ENCODE results near the gene CYB5B. TPM values are rescaled to one million over a fixed set of nuclear protein-coding genes. Genes with fewer than 3 reads are reported as not detected.

Gene CYB5B
- total RNA-seq, 1 donor from 2014 or later = 120 TPM

DNA sequence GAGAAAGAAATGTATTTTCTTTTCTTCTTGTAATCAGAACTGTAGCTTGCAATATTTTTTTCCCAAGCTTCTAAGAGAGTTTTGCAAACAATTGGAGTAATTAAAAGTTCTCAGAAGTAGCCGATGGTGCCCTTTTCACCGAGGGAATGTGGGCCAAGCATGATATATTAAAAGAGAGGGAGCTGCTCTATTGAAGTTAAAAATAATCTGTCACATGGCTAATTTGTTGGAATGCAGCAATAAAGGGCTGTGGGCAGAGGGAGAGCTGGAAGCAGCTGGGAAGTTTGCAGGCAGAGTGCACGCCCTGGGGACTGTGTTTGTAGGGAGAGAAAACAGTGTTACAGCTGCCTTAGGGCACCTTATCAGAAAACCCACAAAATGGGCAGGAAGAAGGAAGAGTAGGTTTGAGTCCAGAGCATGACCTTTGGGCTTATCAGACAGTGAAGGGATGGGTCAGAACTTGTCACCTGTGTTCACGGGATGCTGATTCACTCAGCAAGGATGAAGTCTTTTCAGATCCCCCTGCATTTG, 20.1 kb upstream of the CYB5B start:
- Mint-ChIP-seq H3K27me3 (ENCODE audit: unreplicated experiment) (peaks cover 2% of the 10 kb centered on the region), H3K9me3 (ENCODE audit: unreplicated experiment) (no peaks in the 10 kb centered on the region), H3K27ac (ENCODE audit: unreplicated experiment) (no peak overlapping the region), H3K4me3 (ENCODE audit: unreplicated experiment) (no peak overlapping the region), H3K4me1 (ENCODE audit: unreplicated experiment) (peaks cover 13% of the 10 kb centered on the region), H3K36me3 (ENCODE audit: low read depth, unreplicated experiment) (no peaks in the 10 kb centered on the region)
- TF ChIP-seq, protein P1, sequence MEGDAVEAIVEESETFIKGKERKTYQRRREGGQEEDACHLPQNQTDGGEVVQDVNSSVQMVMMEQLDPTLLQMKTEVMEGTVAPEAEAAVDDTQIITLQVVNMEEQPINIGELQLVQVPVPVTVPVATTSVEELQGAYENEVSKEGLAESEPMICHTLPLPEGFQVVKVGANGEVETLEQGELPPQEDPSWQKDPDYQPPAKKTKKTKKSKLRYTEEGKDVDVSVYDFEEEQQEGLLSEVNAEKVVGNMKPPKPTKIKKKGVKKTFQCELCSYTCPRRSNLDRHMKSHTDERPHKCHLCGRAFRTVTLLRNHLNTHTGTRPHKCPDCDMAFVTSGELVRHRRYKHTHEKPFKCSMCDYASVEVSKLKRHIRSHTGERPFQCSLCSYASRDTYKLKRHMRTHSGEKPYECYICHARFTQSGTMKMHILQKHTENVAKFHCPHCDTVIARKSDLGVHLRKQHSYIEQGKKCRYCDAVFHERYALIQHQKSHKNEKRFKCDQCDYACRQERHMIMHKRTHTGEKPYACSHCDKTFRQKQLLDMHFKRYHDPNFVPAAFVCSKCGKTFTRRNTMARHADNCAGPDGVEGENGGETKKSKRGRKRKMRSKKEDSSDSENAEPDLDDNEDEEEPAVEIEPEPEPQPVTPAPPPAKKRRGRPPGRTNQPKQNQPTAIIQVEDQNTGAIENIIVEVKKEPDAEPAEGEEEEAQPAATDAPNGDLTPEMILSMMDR (IDR thresholded peaks at IDR 0.05; ENCODE audit: unreplicated experiment) = no peak
- DNase-seq (ENCODE audit: low spot score) = no peak

DNA sequence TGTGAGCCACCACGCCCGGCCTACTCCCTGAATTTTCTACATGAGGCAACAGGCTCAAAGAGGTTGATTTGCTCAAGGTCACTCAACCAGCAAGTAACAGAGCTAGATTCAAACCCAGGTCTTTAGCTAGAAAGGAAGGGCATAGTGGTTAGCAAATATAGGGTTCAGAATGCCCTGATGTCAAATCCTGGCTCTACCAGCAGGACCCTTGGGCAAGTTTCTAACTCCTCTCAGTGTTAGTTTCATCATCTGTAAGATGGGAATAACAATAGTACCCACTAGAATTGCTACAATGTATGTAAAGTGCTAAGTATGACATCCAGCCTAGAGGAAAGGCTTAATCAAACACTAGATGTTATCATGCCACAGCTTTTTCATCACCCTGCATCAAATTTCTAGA, 19.1 kb upstream of the CYB5B start:
- H3K4me3 Mint-ChIP-seq (ENCODE audit: unreplicated experiment) = no peak overlapping the region
- no peaks in the 10 kb centered on the region for H3K9me3 Mint-ChIP-seq (ENCODE audit: unreplicated experiment)
- H3K36me3 Mint-ChIP-seq (ENCODE audit: low read depth, unreplicated experiment) = no peaks in the 10 kb centered on the region
- TF ChIP-seq, protein P1 (IDR thresholded peaks at IDR 0.05; ENCODE audit: unreplicated experiment) = no peak
- no peak overlapping the region for H3K27ac Mint-ChIP-seq (ENCODE audit: unreplicated experiment)
- H3K4me1 Mint-ChIP-seq (ENCODE audit: unreplicated experiment) = peaks cover 14% of the 10 kb centered on the region
- H3K27me3 Mint-ChIP-seq (ENCODE audit: unreplicated experiment) = peaks cover 2% of the 10 kb centered on the region
- no peak for DNase-seq (ENCODE audit: low spot score)

DNA sequence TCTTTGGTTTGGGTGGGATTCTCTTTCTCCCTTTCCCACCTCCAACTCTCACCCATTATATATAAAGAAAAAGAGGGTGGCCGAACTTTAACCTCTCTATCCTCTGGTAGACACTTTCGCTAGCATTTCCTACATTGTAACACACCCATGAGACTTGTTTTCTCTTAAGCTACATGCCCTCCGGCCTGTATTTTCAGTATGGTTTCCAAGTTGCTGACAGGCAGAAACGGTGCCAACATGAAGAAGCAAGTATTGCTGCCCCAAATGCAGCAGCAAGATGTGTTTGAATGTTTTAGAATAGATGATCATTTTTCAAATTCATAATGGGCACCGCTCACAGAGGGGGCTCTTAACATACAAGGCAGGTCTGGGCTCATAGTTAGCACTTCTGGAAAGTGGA, 18.7 kb upstream of the CYB5B start:
- H3K27ac Mint-ChIP-seq (ENCODE audit: unreplicated experiment) = no peak overlapping the region
- no peaks in the 10 kb centered on the region for H3K36me3 Mint-ChIP-seq (ENCODE audit: low read depth, unreplicated experiment)
- H3K4me3 Mint-ChIP-seq (ENCODE audit: unreplicated experiment) = no peak overlapping the region
- TF ChIP-seq, protein P1 (IDR thresholded peaks at IDR 0.05; ENCODE audit: unreplicated experiment) = no peak
- no peaks in the 10 kb centered on the region for H3K9me3 Mint-ChIP-seq (ENCODE audit: unreplicated experiment)
- peaks cover 2% of the 10 kb centered on the region for H3K27me3 Mint-ChIP-seq (ENCODE audit: unreplicated experiment)
- peaks cover 17% of the 10 kb centered on the region for H3K4me1 Mint-ChIP-seq (ENCODE audit: unreplicated experiment)
- no peak for DNase-seq (ENCODE audit: low spot score)

DNA sequence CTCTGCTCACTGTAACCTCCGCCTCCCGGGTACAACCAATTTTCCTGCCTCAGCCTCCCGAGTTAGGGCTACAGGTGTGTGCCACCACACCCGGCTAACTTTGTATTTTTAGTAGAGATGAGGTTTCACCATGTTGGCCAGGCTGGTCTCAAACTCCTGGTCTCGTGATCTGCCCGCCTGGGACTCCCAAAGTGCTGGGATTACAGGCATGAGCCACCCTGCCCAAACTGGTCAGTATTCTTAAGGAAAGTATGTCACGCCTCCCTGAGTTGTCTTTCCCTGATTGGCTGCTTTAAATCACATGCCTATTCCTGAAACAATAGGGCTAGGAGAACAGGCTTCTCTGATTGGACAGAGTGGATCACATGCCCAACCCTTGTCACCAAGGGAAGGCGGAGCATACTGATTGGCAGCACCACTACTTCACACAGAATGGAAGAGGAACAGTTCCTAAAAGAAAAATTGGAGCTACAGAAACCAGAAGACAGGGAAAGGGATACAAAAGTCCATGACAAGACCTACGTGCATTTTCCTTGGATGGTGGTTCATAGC, 17.6 kb upstream of the CYB5B start:
- no peak for DNase-seq (ENCODE audit: low spot score)
- Mint-ChIP-seq H3K9me3 (ENCODE audit: unreplicated experiment) (no peaks in the 10 kb centered on the region), H3K27ac (ENCODE audit: unreplicated experiment) (no peak overlapping the region), H3K4me1 (ENCODE audit: unreplicated experiment) (peaks cover 17% of the 10 kb centered on the region), H3K4me3 (ENCODE audit: unreplicated experiment) (no peak overlapping the region), H3K27me3 (ENCODE audit: unreplicated experiment) (peaks cover 2% of the 10 kb centered on the region), H3K36me3 (ENCODE audit: low read depth, unreplicated experiment) (no peaks in the 10 kb centered on the region)
- TF ChIP-seq, protein P1 (IDR thresholded peaks at IDR 0.05; ENCODE audit: unreplicated experiment) = no peak

DNA sequence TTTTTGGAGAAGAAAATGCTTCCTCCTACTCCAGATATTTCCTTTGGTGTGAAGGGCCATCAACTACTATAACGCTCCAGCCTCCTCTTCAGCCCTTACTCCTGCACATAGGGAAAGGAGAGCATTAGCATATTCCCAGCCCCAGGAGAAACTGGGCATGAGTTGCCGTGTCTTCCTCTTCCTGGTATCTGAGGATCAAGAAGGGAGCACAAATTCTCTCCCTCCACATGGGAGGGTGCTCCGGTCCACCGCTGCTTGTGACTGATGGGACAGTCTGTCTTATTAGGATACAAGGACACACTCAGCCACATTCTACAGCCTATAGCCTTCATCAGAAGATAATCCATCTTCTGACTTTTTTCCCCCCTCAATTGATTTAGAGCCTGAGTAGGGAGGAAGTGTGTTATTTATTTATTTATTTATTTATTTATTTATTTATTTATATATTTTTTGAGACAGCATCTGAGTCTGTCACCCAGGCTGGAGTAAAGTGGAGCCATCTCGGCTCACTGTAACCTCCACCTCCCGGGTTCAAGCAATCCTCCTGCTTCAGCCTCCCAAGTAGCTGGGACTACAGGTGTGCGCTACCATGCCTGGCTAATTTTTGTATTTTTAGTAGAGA, 16.6 kb upstream of the CYB5B start:
- no peaks in the 10 kb centered on the region for H3K36me3 Mint-ChIP-seq (ENCODE audit: low read depth, unreplicated experiment)
- TF ChIP-seq, protein P1 (IDR thresholded peaks at IDR 0.05; ENCODE audit: unreplicated experiment) = no peak
- H3K4me1 Mint-ChIP-seq (ENCODE audit: unreplicated experiment) = peaks cover 13% of the 10 kb centered on the region
- H3K27ac Mint-ChIP-seq (ENCODE audit: unreplicated experiment) = no peak overlapping the region
- DNase-seq (ENCODE audit: low spot score) = no peak
- H3K9me3 Mint-ChIP-seq (ENCODE audit: unreplicated experiment) = no peaks in the 10 kb centered on the region
- no peak overlapping the region for H3K4me3 Mint-ChIP-seq (ENCODE audit: unreplicated experiment)
- peaks cover 2% of the 10 kb centered on the region for H3K27me3 Mint-ChIP-seq (ENCODE audit: unreplicated experiment)

Data from endothelial cell (in vitro differentiated cells).